Measurements from ENCODE around the gene SLC1A4. TPM values are rescaled to one million over a fixed set of nuclear protein-coding genes. Genes with fewer than 3 reads are reported as not detected.

SLC1A4 gene
- total and polyA plus RNA-seq, 12 donors = 13.0 to 196 (median 60.0) TPM

DNA sequence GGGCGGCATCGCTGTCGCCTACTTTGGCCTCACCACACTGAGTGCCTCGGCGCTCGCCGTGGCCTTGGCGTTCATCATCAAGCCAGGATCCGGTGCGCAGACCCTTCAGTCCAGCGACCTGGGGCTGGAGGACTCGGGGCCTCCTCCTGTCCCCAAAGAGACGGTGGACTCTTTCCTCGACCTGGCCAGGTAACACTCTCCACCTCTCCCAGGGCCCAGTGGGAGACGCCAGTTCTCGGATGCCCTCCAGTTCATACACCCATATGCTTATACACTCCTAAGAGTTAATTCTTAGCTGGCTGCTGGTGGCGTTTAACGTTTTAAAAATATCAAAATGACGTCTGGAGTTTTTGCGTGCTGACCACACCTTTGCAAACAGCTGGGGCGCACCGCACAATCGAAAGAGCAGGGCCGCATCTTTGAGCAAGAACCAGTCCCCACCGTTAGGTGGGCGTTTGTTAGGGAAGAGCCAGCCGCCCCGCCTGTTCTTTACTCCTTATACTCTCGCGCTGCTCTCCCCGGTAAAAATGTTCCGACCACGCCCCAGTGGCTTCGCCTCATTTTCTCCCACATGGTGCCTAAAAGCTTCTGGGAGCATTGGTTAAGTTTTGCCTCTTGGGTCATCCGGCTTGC, 899 bp downstream of the SLC1A4 start:
- intact Hi-C loops (cut with DNase I) = loop anchor here in 1 of 2 donors (5.0 kb wide), 1 partner anchor 37 kb away; no protein-coding TSS in a partner anchor
- no peaks in the 10 kb centered on the region for H3K27me3 ChIP-seq
- H3K36me3 ChIP-seq (replicated peaks in 1 of 2) = no peaks in the 10 kb centered on the region
- no peaks in the 10 kb centered on the region for H3K9me3 ChIP-seq (replicated peaks in 1 of 3)
- peaks cover 16 to 36% of the 10 kb centered on the region in 2 donors for H3K4me1 ChIP-seq (replicated peaks in 1 of 2)
- H3K27ac ChIP-seq = peak overlapping the region in 3 of 5 donors; percentile 96 to 99 (median 99)
- peak overlapping the region in 3 of 4 donors; percentile 46 to 98 (median 78) for H3K4me3 ChIP-seq
- WGBS, 4 donors = 32 to 50% (median 42%) methylated on average over 20 to 35 of the region's 35 CpGs
- TF ChIP-seq POLR2A (IDR thresholded peaks at IDR 0.05) (no peak), CTCF (IDR thresholded peaks at IDR 0.05) (no peak)
- peak in 2 of 7 donors; percentile 27 to 37 for DNase-seq

GRCh38 chr2:64990876-64991275, 1.7 kb downstream of the SLC1A4 start:
- no peaks in the 10 kb centered on the region for H3K9me3 ChIP-seq (replicated peaks in 1 of 3)
- H3K36me3 ChIP-seq (replicated peaks in 1 of 2) = no peaks in the 10 kb centered on the region
- WGBS, 4 donors = 68 to 89% (median 81%) methylated on average over 1 of the region's 1 CpG
- intact Hi-C loops (cut with DNase I) = no loop called here
- H3K27me3 ChIP-seq = no peaks in the 10 kb centered on the region
- DNase-seq = no peak
- H3K27ac ChIP-seq = no peak overlapping the region
- peaks cover 16 to 36% of the 10 kb centered on the region in 2 donors for H3K4me1 ChIP-seq (replicated peaks in 1 of 2)
- H3K4me3 ChIP-seq = peak overlapping the region in 1 of 4 donors; percentile 98
- TF ChIP-seq POLR2A (IDR thresholded peaks at IDR 0.05) = no peak
- no peak for TF ChIP-seq CTCF (IDR thresholded peaks at IDR 0.05)

- Histone ChIP-seq H3K4me1 (replicated peaks in 1 of 2) (peaks cover 11 to 47% of the 10 kb centered on the region in 2 donors), H3K9me3 (replicated peaks in 1 of 3) (no peaks in the 10 kb centered on the region), H3K4me3 (no peak overlapping the region), H3K27ac (no peak overlapping the region), H3K36me3 (replicated peaks in 1 of 2) (no peaks in the 10 kb centered on the region), H3K27me3 (no peaks in the 10 kb centered on the region)
- DNase-seq = no peak
- 91 to 95% (median 92%) methylated on average over 5 of the region's 5 CpGs for WGBS, 4 donors
- TF ChIP-seq CTCF (IDR thresholded peaks at IDR 0.05) (no peak), POLR2A (IDR thresholded peaks at IDR 0.05) (no peak)
- intact Hi-C loops (cut with DNase I) = no loop called here
These were observed 3.0 kb downstream of the SLC1A4 start for GRCh38 chr2:64992218-64992617.

DNA sequence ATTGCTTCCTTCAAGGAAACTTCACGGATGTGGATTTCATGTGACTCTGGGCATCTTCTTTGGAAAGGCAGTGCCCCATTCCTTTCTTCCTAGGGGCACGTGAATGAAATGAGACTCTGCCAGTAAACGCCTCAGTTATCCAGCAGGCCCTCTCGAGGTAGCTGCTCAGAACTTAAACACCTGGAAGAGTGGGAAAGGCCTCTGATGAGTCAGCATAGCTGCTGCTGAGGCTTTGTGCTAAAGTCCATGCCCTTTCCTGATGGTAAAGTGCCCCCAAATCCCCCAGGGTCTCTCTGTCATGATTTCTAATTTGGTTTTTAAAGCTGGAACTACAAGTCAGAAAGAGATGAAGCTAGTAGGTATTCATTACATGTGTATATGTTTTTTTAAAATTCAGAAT, 3.8 kb downstream of the SLC1A4 start:
- 84 to 95% (median 87%) methylated on average over 4 of the region's 4 CpGs for WGBS, 4 donors
- TF ChIP-seq CTCF (IDR thresholded peaks at IDR 0.05) (no peak), POLR2A (IDR thresholded peaks at IDR 0.05) (no peak)
- Histone ChIP-seq H3K27me3 (no peaks in the 10 kb centered on the region), H3K9me3 (replicated peaks in 1 of 3) (no peaks in the 10 kb centered on the region), H3K27ac (no peak overlapping the region), H3K36me3 (replicated peaks in 1 of 2) (no peaks in the 10 kb centered on the region), H3K4me3 (no peak overlapping the region), H3K4me1 (replicated peaks in 1 of 2) (peaks cover 11 to 53% of the 10 kb centered on the region in 2 donors)
- no peak for DNase-seq
- intact Hi-C loops (cut with DNase I) = no loop called here

All from adrenal gland (tissue), 12 donors.